ENCODE data around the gene FRMPD1. TPM values are rescaled to one million over a fixed set of nuclear protein-coding genes. Genes with fewer than 3 reads are reported as not detected.

FRMPD1 gene
- total and polyA plus RNA-seq, 2 of the 4 experiments (the other 2 are of a cell fraction), result not detected

DNA sequence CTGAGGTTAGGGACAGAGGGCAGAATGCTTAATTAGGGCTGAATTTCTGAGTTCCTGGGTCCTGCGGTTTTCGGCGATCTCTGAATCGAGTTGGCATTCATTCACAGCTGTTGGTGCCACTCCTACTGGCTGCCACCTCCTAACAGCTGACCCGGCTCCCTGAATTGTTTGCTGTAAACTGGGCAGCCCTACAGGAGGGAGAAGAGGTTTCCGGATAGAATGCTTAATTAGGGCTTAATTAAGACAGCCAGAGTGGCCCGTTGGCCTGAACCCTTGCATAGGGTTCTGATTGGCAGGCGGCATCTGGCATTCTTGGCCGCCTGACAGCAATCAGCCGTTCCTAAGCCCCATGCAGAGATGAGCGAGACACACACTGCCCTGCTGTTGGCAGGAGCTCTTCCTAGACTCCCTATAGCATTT lies 25.7 kb downstream of the FRMPD1 start:
- Histone ChIP-seq H2BK120ac (ENCODE audit: low read depth, low read length) (no peak overlapping the region), H3K23ac (ENCODE audit: low read depth, low read length) (no peak overlapping the region), H4K5ac (ENCODE audit: low read depth, low read length) (no peak overlapping the region), H2AK5ac (ENCODE audit: low read depth, low read length) (no peak overlapping the region), H4K8ac (ENCODE audit: low read depth in 2 of 2, low read length in 2 of 2) (no peak overlapping the region), H3K27ac (ENCODE audit: insufficient read depth, low read length) (no peak overlapping the region), H3K56ac (ENCODE audit: extremely low read depth, insufficient read depth, low read length) (no peak overlapping the region), H3K4me2 (ENCODE audit: low read depth, low read length) (no peak overlapping the region), H2BK15ac (ENCODE audit: low read depth, low read length) (no peak overlapping the region), H2AK9ac (replicated peaks; ENCODE audit: low read depth, low read length, poor library complexity) (no peak overlapping the region), H3K9ac (ENCODE audit: low read depth, low read length) (no peak overlapping the region), H3K14ac (replicated peaks; ENCODE audit: low read depth, low read length) (no peak overlapping the region), H3K79me1 (ENCODE audit: low read depth in 1 of 2, low read length in 2 of 2) (no peaks in the 10 kb centered on the region), H3K9me1 (ENCODE audit: insufficient read depth, low read length) (no peaks in the 10 kb centered on the region), H2BK20ac (ENCODE audit: low read depth, low read length) (no peak overlapping the region), H2BK5ac (ENCODE audit: low read depth, low read length, poor library complexity, severe bottlenecking) (no peak overlapping the region), H2AFZ (replicated peaks; ENCODE audit: low read length, poor library complexity) (no peak overlapping the region), H4K91ac (ENCODE audit: insufficient read depth, low read depth, low read length) (no peak overlapping the region), H3K4me3 (ENCODE audit: insufficient read depth, low read depth, low read length) (no peak overlapping the region), H3K36me3 (ENCODE audit: control insufficient read depth, insufficient read depth, low read length) (no peaks in the 10 kb centered on the region), H3K18ac (ENCODE audit: low read depth, low read length) (no peak overlapping the region), H3K4ac (ENCODE audit: low read depth, low read length) (no peak overlapping the region), H3K9me3 (ENCODE audit: control insufficient read depth, insufficient read depth, low read length) (no peaks in the 10 kb centered on the region), H3K4me1 (ENCODE audit: control insufficient read depth, insufficient read depth, low read length) (no peaks in the 10 kb centered on the region), H3K27me3 (ENCODE audit: control insufficient read depth, insufficient read depth, low read length) (peaks cover 44% of the 10 kb centered on the region), H4K20me1 (ENCODE audit: insufficient read depth, low read length) (no peaks in the 10 kb centered on the region)
- ChIA-PET CTCF (no interaction called here), POLR2A (ENCODE audit: unreplicated experiment) (no interaction called here)
- TF ChIP-seq RFX5 (IDR thresholded peaks at IDR 0.05; ENCODE audit: low read depth, low read length), result no peak
- no peak for TF ChIP-seq MAZ (IDR thresholded peaks at IDR 0.05; ENCODE audit: borderline replicate concordance, low read depth, low read length)
- no peak for TF ChIP-seq CEBPB (IDR thresholded peaks at IDR 0.05; ENCODE audit: low read depth, low read length)
- TF ChIP-seq CHD1 (IDR thresholded peaks at IDR 0.05; ENCODE audit: low read depth, low read length), result no peak
- no peak for TF ChIP-seq POLR2A (IDR thresholded peaks at IDR 0.05; ENCODE audit: low read depth, low read length)
- TF ChIP-seq, protein P1, sequence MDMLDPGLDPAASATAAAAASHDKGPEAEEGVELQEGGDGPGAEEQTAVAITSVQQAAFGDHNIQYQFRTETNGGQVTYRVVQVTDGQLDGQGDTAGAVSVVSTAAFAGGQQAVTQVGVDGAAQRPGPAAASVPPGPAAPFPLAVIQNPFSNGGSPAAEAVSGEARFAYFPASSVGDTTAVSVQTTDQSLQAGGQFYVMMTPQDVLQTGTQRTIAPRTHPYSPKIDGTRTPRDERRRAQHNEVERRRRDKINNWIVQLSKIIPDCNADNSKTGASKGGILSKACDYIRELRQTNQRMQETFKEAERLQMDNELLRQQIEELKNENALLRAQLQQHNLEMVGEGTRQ (IDR thresholded peaks at IDR 0.05; ENCODE audit: low read depth, low read length), result no peak
- TF ChIP-seq MAFK (IDR thresholded peaks at IDR 0.05; ENCODE audit: low read depth, low read length), result no peak
- TF ChIP-seq RAD21 (IDR thresholded peaks at IDR 0.05; ENCODE audit: low read length), result no peak
- intact Hi-C loops (cut with micrococcal nuclease) (no loop called here), in situ Hi-C loops (cut with MboI; ENCODE audit: low sequenced_read_pairs) (no loop called here), dilution Hi-C loops (cut with HindIII; ENCODE audit: low sequenced_read_pairs, unreplicated experiment) (no loop called here)
- 20% methylated on average over 3 of the region's 11 CpGs; no CpG with 5 or more reads in 1 of the 2 experiments for WGBS, 2 experiments (ENCODE audit: extremely low coverage in 2 of 2, insufficient read length in 1 of 2)
- ATAC-seq (ENCODE audit: low read depth), result no peak
- no peak for DNase-seq
- no TSS peak for BruUV-seq (replicated peaks)

Data from IMR-90 (cell line).